CD4-positive, alpha-beta T cell treated with Interleukin-4 for 4 hours (primary cell): ENCODE data around the gene PSD2.

Experiments used
- DNase-seq: peaks from one replicate; pipeline ENCODE4 v3.0.0-alpha.2; 2020

The PSD2 gene

GRCh38 chr5:139884734-139885133, 89.1 kb downstream of the PSD2 start:
- no peak for DNase-seq

GRCh38 chr5:139885172-139885856, 89.7 kb downstream of the PSD2 start:
- DNase-seq = no peak

GRCh38 chr5:139885857-139886208, 90.2 kb downstream of the PSD2 start:
- no peak for DNase-seq

GRCh38 chr5:139886213-139886612, 90.6 kb downstream of the PSD2 start:
- no peak for DNase-seq

GRCh38 chr5:139888370-139888769, 92.8 kb downstream of the PSD2 start:
- DNase-seq = no peak

- DNase-seq = no peak
Measured at GRCh38 chr5:139889410-139889809, 93.8 kb downstream of the PSD2 start.

GRCh38 chr5:139893873-139894272, 98.3 kb downstream of the PSD2 start:
- DNase-seq = no peak
